ENCODE results near the gene NOL3.

The NOL3 gene

GRCh38 chr16:67188323-67188722 lies 18.0 kb downstream of the NOL3 start:
- TF ChIP-seq EZH2phosphoT487 (IDR thresholded peaks at IDR 0.05; ENCODE audit: low read length) (no peak), EZH2 (optimal IDR thresholded peaks at IDR 0.05; ENCODE audit: low read depth, low read length) (no peak), CTCF (IDR thresholded peaks at IDR 0.05; ENCODE audit: low read length) (no peak)
- H4K20me1 ChIP-seq (ENCODE audit: insufficient read depth, low read length): no peaks in the 10 kb centered on the region
- peaks cover 14% of the 10 kb centered on the region for H3K79me2 ChIP-seq (ENCODE audit: low read length)
- no peak overlapping the region for H3K4me2 ChIP-seq (ENCODE audit: low read depth, low read length)
- no peaks in the 10 kb centered on the region for H3K9me2 ChIP-seq (replicated peaks; ENCODE audit: insufficient read depth, low read length)
- H2AFZ ChIP-seq (ENCODE audit: low read length): no peak overlapping the region
- H3K9ac ChIP-seq (ENCODE audit: low read length): no peak overlapping the region
- H3K4me3 ChIP-seq (ENCODE audit: low read length): no peak overlapping the region
- H3K27ac ChIP-seq (ENCODE audit: low read length): no peak overlapping the region
- no peaks in the 10 kb centered on the region for H3K36me3 ChIP-seq (replicated peaks; ENCODE audit: insufficient read depth, low read length)
- no peak for DNase-seq
- no peaks in the 10 kb centered on the region for H3K9me3 ChIP-seq (replicated peaks; ENCODE audit: insufficient read depth, low read length)
- H3F3A ChIP-seq (ENCODE audit: insufficient read depth, low read length): peaks cover 9% of the 10 kb centered on the region; the same call in 1 of the 2 replicates
- H3K4me1 ChIP-seq (ENCODE audit: low read length): peaks cover 14% of the 10 kb centered on the region
- peaks cover 13% of the 10 kb centered on the region for H3K27me3 ChIP-seq (replicated peaks; ENCODE audit: insufficient read depth, low read length)

GRCh38 chr16:67188798-67189197 lies 18.5 kb downstream of the NOL3 start:
- peaks cover 13% of the 10 kb centered on the region for H3K27me3 ChIP-seq (replicated peaks; ENCODE audit: insufficient read depth, low read length)
- peaks cover 9% of the 10 kb centered on the region; the same call in 1 of the 2 replicates for H3F3A ChIP-seq (ENCODE audit: insufficient read depth, low read length)
- no peaks in the 10 kb centered on the region for H3K36me3 ChIP-seq (replicated peaks; ENCODE audit: insufficient read depth, low read length)
- no peaks in the 10 kb centered on the region for H3K9me3 ChIP-seq (replicated peaks; ENCODE audit: insufficient read depth, low read length)
- DNase-seq: no peak
- H3K79me2 ChIP-seq (ENCODE audit: low read length): peaks cover 18% of the 10 kb centered on the region
- peaks cover 17% of the 10 kb centered on the region for H3K4me1 ChIP-seq (ENCODE audit: low read length)
- no peak overlapping the region for H3K4me3 ChIP-seq (ENCODE audit: low read length)
- TF ChIP-seq EZH2 (optimal IDR thresholded peaks at IDR 0.05; ENCODE audit: low read depth, low read length) (no peak), CTCF (IDR thresholded peaks at IDR 0.05; ENCODE audit: low read length) (no peak), EZH2phosphoT487 (IDR thresholded peaks at IDR 0.05; ENCODE audit: low read length) (no peak)
- H2AFZ ChIP-seq (ENCODE audit: low read length): no peak overlapping the region
- H3K9ac ChIP-seq (ENCODE audit: low read length): no peak overlapping the region
- H3K4me2 ChIP-seq (ENCODE audit: low read depth, low read length): no peak overlapping the region
- H3K9me2 ChIP-seq (replicated peaks; ENCODE audit: insufficient read depth, low read length): no peaks in the 10 kb centered on the region
- H3K27ac ChIP-seq (ENCODE audit: low read length): no peak overlapping the region
- no peaks in the 10 kb centered on the region for H4K20me1 ChIP-seq (ENCODE audit: insufficient read depth, low read length)

GRCh38 chr16:67190041-67190440 lies 19.7 kb downstream of the NOL3 start, which contains the start of gene EXOC3L1:
EXOC3L1 (minus strand) TSS chr16:67190136; CDS start chr16:67189676, 460 bp downstream.
- H3K4me2 ChIP-seq (ENCODE audit: low read depth, low read length): no peak within 1 kb of the TSS
- H3K9me2 ChIP-seq (replicated peaks; ENCODE audit: insufficient read depth, low read length): no peaks in the 10 kb centered on the region
- no peak within 1 kb of the TSS for H2AFZ ChIP-seq (ENCODE audit: low read length)
- H3K4me1 ChIP-seq (ENCODE audit: low read length): peaks cover 11% of the 10 kb centered on the region
- peaks cover 5% of the 10 kb centered on the region; the same call in 1 of the 2 replicates for H3K36me3 ChIP-seq (replicated peaks; ENCODE audit: insufficient read depth, low read length)
- H3K4me3 ChIP-seq (ENCODE audit: low read length): no peak within 1 kb of the TSS
- H3K9me3 ChIP-seq (replicated peaks; ENCODE audit: insufficient read depth, low read length): no peaks in the 10 kb centered on the region
- H4K20me1 ChIP-seq (ENCODE audit: insufficient read depth, low read length): no peaks in the 10 kb centered on the region
- H3F3A ChIP-seq (ENCODE audit: insufficient read depth, low read length): no peaks in the 10 kb centered on the region
- no peak within 1 kb of the TSS for H3K27ac ChIP-seq (ENCODE audit: low read length)
- TF ChIP-seq EZH2phosphoT487 (IDR thresholded peaks at IDR 0.05; ENCODE audit: low read length): no peak
- no peak for TF ChIP-seq EZH2 (optimal IDR thresholded peaks at IDR 0.05; ENCODE audit: low read depth, low read length)
- no peak for TF ChIP-seq CTCF (IDR thresholded peaks at IDR 0.05; ENCODE audit: low read length)
- peaks cover 30% of the 10 kb centered on the region for H3K79me2 ChIP-seq (ENCODE audit: low read length)
- DNase-seq: no peak
- peaks cover 13% of the 10 kb centered on the region for H3K27me3 ChIP-seq (replicated peaks; ENCODE audit: insufficient read depth, low read length)
- no peak within 1 kb of the TSS for H3K9ac ChIP-seq (ENCODE audit: low read length)
